Smooth muscle cell (in vitro differentiated cells): Measurements from ENCODE around the gene FAM200C. TPM values are rescaled to one million over a fixed set of nuclear protein-coding genes. Genes with fewer than 3 reads are reported as not detected.

Experiments
- DNase-seq: peaks from one replicate; lab custom pipeline; 2025; ENCODE audit not compliant: unreplicated experiment; lab: John Stamatoyannopoulos, UW
- H2AFZ ChIP-seq: fragments of 200-600 bp; sonication (generic); 2 replicates; pipeline ENCODE4 v1.6.0; 2016; ENCODE audit warnings: antibody characterized with exemption, low read depth, mild to moderate bottlenecking
- H3F3A ChIP-seq: fragments of 200-600 bp; sonication (generic); 2 replicates; pipeline ENCODE4 v1.6.0; 2017; ENCODE audit warnings: antibody characterized with exemption, low read depth
- H3K27ac ChIP-seq: fragments of 200-600 bp; sonication (generic); 2 replicates; pipeline ENCODE4 v1.5.1; 2016; ENCODE audit warnings: low read depth, mild to moderate bottlenecking
- H3K27me3 ChIP-seq: fragments of 200-600 bp; sonication (generic); 2 replicates; pipeline ENCODE4 v1.6.1; 2016; ENCODE audit warnings: low read depth, mild to moderate bottlenecking
- H3K36me3 ChIP-seq: fragments of 200-600 bp; sonication (generic); 2 replicates; pipeline ENCODE4 v1.5.1; 2016; ENCODE audit warnings: low read depth
- H3K4me1 ChIP-seq: fragments of 200-600 bp; sonication (generic); 2 replicates; pipeline ENCODE4 v1.5.1; 2016; ENCODE audit warnings: low read depth
- H3K4me2 ChIP-seq: fragments of 200-600 bp; sonication (generic); 2 replicates; pipeline ENCODE4 v1.6.0; 2016; ENCODE audit warnings: mild to moderate bottlenecking
- H3K4me3 ChIP-seq: fragments of 200-600 bp; sonication (generic); 2 replicates; pipeline ENCODE4 v1.5.1; 2016; ENCODE audit warnings: mild to moderate bottlenecking
- H3K79me2 ChIP-seq: fragments of 200-600 bp; sonication (generic); 2 replicates; pipeline ENCODE4 v1.6.0; 2016; ENCODE audit warnings: low read depth, mild to moderate bottlenecking
- H3K9ac ChIP-seq: fragments of 200-600 bp; sonication (generic); 2 replicates; pipeline ENCODE4 v1.6.0; 2016; ENCODE audit warnings: low read depth
- H3K9me3 ChIP-seq: fragments of 200-600 bp; sonication (generic); replicated peaks from 2 replicates; pipeline ENCODE4 v1.5.1; 2016; ENCODE audit warnings: low read depth
- H4K20me1 ChIP-seq: fragments of 200-600 bp; sonication (generic); 2 replicates; pipeline ENCODE4 v1.6.0; 2016; ENCODE audit warnings: low read depth
- CTCF ChIP-seq: fragments of 200-600 bp; sonication (generic); IDR thresholded peaks from 2 replicates; pipeline ENCODE4 v1.5.1; 2017; ENCODE audit warnings: borderline replicate concordance, mild to moderate bottlenecking, antibody characterized with exemption; ENCODE audit not compliant: insufficient read depth, poor library complexity, severe bottlenecking
- WGBS: methylation state at CpG from one replicate; pipeline ENCODE4 v1.1.7; 2016; ENCODE audit warnings: low lambda C conversion rate; 5-methylcytosine and 5-hydroxymethylcytosine counted together
- polyA plus RNA-seq: library from polyadenylated mRNA; unstranded; fragments of >200 nt; fragmentation: Nextera tagmentation; extraction: Ambion mirVana; gene quantifications from 2 replicates; pipeline ENCODE4 v1.2.1, GENCODE V29; 2016
- total RNA-seq: library from RNA; depleted of rRNA; stranded (reverse); fragments of >200 nt; gene quantifications from 2 replicates; pipeline ENCODE4 v1.2.3, GENCODE V29; 2014

The FAM200C gene
- total RNA-seq (1.8 and 2.4 TPM in 2 replicates), polyA plus RNA-seq (1.5 and 1.6 TPM in 2 replicates)

- DNase-seq = peak; percentile 69
- peak within 1 kb of the TSS; percentile 73 for H3K4me3 ChIP-seq
- WGBS = 3% methylated on average over 41 of the region's 41 CpGs
- TF ChIP-seq CTCF = no peak
- peak within 1 kb of the TSS; percentile 78 for H3K27ac ChIP-seq
- peak within 1 kb of the TSS; percentile 80 for H2AFZ ChIP-seq
- H3K27me3 ChIP-seq = no peaks in the 10 kb centered on the region
- peaks cover 14% of the 10 kb centered on the region for H3F3A ChIP-seq
- H3K4me2 ChIP-seq = peak within 1 kb of the TSS; percentile 93
- H3K9me3 ChIP-seq = no peaks in the 10 kb centered on the region
- peak within 1 kb of the TSS; percentile 91 for H3K9ac ChIP-seq
- H3K36me3 ChIP-seq = peaks cover 7% of the 10 kb centered on the region
- peaks cover 18% of the 10 kb centered on the region for H3K79me2 ChIP-seq
- H3K4me1 ChIP-seq = peaks cover 16% of the 10 kb centered on the region
- H4K20me1 ChIP-seq = peaks cover 2% of the 10 kb centered on the region
Observed at GRCh38 chr5:160399402-160400353, at the start of gene FAM200C. Gene FAM200C, minus strand, starts transcription at chr5:160400054. Its CDS starts 4,564 bp downstream, at chr5:160395490.

- no peaks in the 10 kb centered on the region for H3F3A ChIP-seq
- H3K4me1 ChIP-seq = no peaks in the 10 kb centered on the region
- no peak overlapping the region for H2AFZ ChIP-seq
- no peak overlapping the region for H3K27ac ChIP-seq
- no peaks in the 10 kb centered on the region for H4K20me1 ChIP-seq
- DNase-seq = no peak
- H3K9me3 ChIP-seq = no peaks in the 10 kb centered on the region
- no peak overlapping the region for H3K4me3 ChIP-seq
- TF ChIP-seq CTCF = no peak
- no peaks in the 10 kb centered on the region for H3K79me2 ChIP-seq
- H3K9ac ChIP-seq = no peak overlapping the region
- no peaks in the 10 kb centered on the region for H3K36me3 ChIP-seq
- 96% methylated on average over 3 of the region's 3 CpGs for WGBS
- no peak overlapping the region for H3K4me2 ChIP-seq
- no peaks in the 10 kb centered on the region for H3K27me3 ChIP-seq
Observed at GRCh38 chr5:160449458-160449857, 49.6 kb upstream of the FAM200C start.

GRCh38 chr5:160448886-160449285 lies 49.0 kb upstream of the FAM200C start:
- no peak for DNase-seq
- TF ChIP-seq CTCF = no peak
- Histone ChIP-seq H2AFZ (no peak overlapping the region), H3K36me3 (no peaks in the 10 kb centered on the region), H3K4me3 (no peak overlapping the region), H3K27me3 (no peaks in the 10 kb centered on the region), H3F3A (no peaks in the 10 kb centered on the region), H3K27ac (no peak overlapping the region), H3K9me3 (no peaks in the 10 kb centered on the region), H3K4me2 (no peak overlapping the region), H3K9ac (no peak overlapping the region), H3K79me2 (no peaks in the 10 kb centered on the region), H4K20me1 (no peaks in the 10 kb centered on the region), H3K4me1 (no peaks in the 10 kb centered on the region)
- WGBS = 93% methylated on average over 1 of the region's 1 CpG

GRCh38 chr5:160445751-160446150 lies 45.9 kb upstream of the FAM200C start:
- H3K4me2 ChIP-seq = no peak overlapping the region
- no peaks in the 10 kb centered on the region for H4K20me1 ChIP-seq
- no peak overlapping the region for H3K4me3 ChIP-seq
- H3K27ac ChIP-seq = no peak overlapping the region
- H3K27me3 ChIP-seq = no peaks in the 10 kb centered on the region
- no peak for TF ChIP-seq CTCF
- no peaks in the 10 kb centered on the region for H3F3A ChIP-seq
- H3K9me3 ChIP-seq = no peaks in the 10 kb centered on the region
- H2AFZ ChIP-seq = no peak overlapping the region
- H3K36me3 ChIP-seq = no peaks in the 10 kb centered on the region
- no peak overlapping the region for H3K9ac ChIP-seq
- no peak for DNase-seq
- H3K79me2 ChIP-seq = no peaks in the 10 kb centered on the region
- no peaks in the 10 kb centered on the region for H3K4me1 ChIP-seq
